HCT116 (cell line): ENCODE measurements around the gene FHOD3.

Source experiments
- CEBPB ChIP-seq: IDR thresholded peaks from 2 replicates; pipeline ENCODE4 v1.6.1; 2012; ENCODE audit warnings: low read depth
- EZH2phosphoT487 ChIP-seq: fragments of 200-600 bp; IDR thresholded peaks from 2 replicates; pipeline ENCODE4 v1.6.1; 2018; ENCODE audit warnings: antibody characterized with exemption, borderline replicate concordance
- JUND ChIP-seq: IDR thresholded peaks from 2 replicates; pipeline ENCODE4 v1.6.1; 2012
- MAX ChIP-seq: IDR thresholded peaks from 2 replicates; pipeline ENCODE4 v1.6.1; 2012
- POLR2A ChIP-seq: IDR thresholded peaks from 2 replicates; pipeline ENCODE4 v1.7.0; 2011; ENCODE audit warnings: borderline replicate concordance; ENCODE audit not compliant: insufficient read depth, insufficient read length; ENCODE audit errors: extremely low read depth
- REST ChIP-seq: IDR thresholded peaks from 2 replicates; pipeline ENCODE4 v1.6.1; 2012; ENCODE audit warnings: low read depth
- SP1 ChIP-seq: IDR thresholded peaks from 2 replicates; pipeline ENCODE4 v1.6.1; 2012; ENCODE audit warnings: low read depth
- TCF7L2 ChIP-seq: IDR thresholded peaks from 2 replicates; pipeline ENCODE4 v1.7.0; 2011; ENCODE audit warnings: borderline replicate concordance, inconsistent platforms; ENCODE audit not compliant: insufficient read depth, insufficient read length; ENCODE audit errors: extremely low read depth
- TF ChIP-seq, protein P1 (sequence below), 3 experiments: fragments of 200-600 bp in 1 of 3; sonication (generic) in 1 of 3; IDR thresholded peaks in 2 of 3; conservative IDR thresholded peaks in 1 of 3; 2 replicates each; pipeline ENCODE4 v1.5.1; 2012 to 2017; ENCODE audit warnings: low read depth in 2 of 3, low read length in 2 of 3, antibody characterized with exemption in 1 of 3, borderline replicate concordance in 1 of 3, control low read depth in 1 of 3, mild to moderate bottlenecking in 1 of 3, mixed read lengths in 1 of 3, mixed run types in 1 of 3, moderate library complexity in 1 of 3; ENCODE audit not compliant: insufficient read depth in 1 of 3
- TF ChIP-seq, protein P2 (sequence below): IDR thresholded peaks from 2 replicates; pipeline ENCODE4 v1.6.1; 2012

DNA sequence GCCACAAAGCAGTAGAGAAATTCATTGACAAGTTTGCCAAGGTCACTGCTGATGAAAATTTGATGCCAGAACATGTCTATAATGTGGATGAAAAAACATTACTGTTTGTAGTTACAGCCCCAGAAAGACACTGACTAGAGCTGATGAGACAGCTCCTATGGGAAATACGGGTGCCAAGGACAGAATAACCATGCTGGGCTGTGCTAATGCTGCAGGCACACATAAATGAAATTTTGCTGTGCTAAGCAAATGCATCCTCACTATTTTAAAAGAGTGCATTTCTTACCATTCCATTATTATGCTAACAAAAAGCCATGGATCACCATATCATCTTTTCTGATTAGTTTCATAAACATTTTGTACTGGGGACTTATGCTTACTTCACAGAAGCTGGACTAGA lies 208.2 kb downstream of the FHOD3 start:
- no peak for TF ChIP-seq REST
- TF ChIP-seq, protein P1, sequence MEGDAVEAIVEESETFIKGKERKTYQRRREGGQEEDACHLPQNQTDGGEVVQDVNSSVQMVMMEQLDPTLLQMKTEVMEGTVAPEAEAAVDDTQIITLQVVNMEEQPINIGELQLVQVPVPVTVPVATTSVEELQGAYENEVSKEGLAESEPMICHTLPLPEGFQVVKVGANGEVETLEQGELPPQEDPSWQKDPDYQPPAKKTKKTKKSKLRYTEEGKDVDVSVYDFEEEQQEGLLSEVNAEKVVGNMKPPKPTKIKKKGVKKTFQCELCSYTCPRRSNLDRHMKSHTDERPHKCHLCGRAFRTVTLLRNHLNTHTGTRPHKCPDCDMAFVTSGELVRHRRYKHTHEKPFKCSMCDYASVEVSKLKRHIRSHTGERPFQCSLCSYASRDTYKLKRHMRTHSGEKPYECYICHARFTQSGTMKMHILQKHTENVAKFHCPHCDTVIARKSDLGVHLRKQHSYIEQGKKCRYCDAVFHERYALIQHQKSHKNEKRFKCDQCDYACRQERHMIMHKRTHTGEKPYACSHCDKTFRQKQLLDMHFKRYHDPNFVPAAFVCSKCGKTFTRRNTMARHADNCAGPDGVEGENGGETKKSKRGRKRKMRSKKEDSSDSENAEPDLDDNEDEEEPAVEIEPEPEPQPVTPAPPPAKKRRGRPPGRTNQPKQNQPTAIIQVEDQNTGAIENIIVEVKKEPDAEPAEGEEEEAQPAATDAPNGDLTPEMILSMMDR (IDR thresholded peaks at IDR 0.05 in 2 of 3, conservative IDR thresholded peaks at IDR 0.05 in 1 of 3; ENCODE audit: borderline replicate concordance in 1 of 3, insufficient read depth in 1 of 3, low read depth in 2 of 3, low read length in 2 of 3): no peak
- TF ChIP-seq, protein P2, sequence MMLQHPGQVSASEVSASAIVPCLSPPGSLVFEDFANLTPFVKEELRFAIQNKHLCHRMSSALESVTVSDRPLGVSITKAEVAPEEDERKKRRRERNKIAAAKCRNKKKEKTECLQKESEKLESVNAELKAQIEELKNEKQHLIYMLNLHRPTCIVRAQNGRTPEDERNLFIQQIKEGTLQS: no peak
- TF ChIP-seq JUND: no peak
- TF ChIP-seq SP1: no peak
- TF ChIP-seq EZH2phosphoT487: no peak
- TF ChIP-seq TCF7L2: no peak
- no peak for TF ChIP-seq CEBPB
- TF ChIP-seq MAX: no peak
- no peak for TF ChIP-seq POLR2A
